HG03175 (cell line): ENCODE measurements around the gene VWA3B.

Source experiments
- ATAC-seq: cut with Tn5 transposase; IDR thresholded peaks from one replicate; pipeline ENCODE4 v1.9.1; 2021; ENCODE audit warnings: mild to moderate bottlenecking, moderate library complexity; ENCODE audit not compliant: unreplicated experiment

Gene VWA3B

DNA sequence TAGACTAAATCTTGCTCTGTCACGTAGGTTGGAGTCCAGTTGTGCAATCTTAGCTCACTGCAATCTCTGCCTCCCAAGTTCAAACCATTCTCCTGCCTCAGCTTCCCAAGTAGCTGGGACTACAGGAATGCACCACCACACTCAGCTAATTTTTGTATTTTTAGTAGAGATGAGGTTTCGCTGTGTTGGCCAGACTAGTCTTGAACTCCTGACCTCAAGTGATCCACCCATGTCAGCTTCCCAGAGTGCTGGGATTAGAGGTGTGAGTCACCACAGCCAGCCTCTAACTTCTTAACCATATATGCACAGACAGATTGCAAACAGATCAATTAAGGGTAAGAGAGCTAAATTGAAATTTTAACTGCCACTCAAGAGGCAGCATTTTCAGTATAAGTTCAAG, 237.2 kb downstream of the VWA3B start:
- ATAC-seq, result no peak

GRCh38 chr2:98327776-98328175, 240.8 kb downstream of the VWA3B start:
- no peak for ATAC-seq

DNA sequence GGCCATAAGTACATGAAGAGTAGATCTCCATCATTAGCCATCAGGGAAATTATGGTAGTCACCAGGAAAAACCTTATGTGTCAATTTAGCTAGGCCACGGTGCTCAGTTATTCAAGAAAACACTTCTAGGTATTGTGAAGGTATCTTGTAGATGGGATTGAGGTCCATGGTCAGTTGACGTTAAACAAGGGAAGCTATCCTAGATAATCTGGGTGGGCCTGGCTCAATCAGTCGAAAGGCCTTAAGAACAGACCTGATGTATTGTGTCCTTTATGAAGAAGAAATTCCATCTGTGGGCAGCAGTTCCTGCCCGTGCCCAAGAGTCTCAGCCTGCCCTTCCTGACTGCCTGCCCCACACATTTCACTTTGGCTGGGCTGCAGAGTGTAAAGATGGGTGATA, 242.6 kb downstream of the VWA3B start:
- ATAC-seq, result no peak

DNA sequence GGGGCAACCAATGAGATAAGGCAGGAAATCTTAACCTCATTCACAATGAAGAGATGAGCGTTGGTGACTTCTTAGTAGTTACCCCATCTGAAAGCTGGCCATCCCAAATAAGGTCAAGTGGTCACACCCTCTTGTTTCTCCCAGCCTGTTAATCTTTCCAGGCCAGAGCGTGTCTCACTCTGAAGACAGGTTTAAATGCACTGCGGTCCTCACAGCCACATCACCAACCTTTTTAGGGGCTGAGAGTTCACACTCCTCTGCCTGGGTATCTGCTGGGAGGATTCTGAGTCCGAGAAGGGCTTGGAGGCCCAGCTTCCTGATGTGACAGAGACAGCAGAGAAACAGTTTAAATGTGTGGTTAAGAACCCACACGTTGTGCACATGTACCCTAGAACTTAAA, 246.0 kb downstream of the VWA3B start:
- no peak for ATAC-seq

GRCh38 chr2:98333922-98334321, 247.0 kb downstream of the VWA3B start:
- no peak for ATAC-seq

DNA sequence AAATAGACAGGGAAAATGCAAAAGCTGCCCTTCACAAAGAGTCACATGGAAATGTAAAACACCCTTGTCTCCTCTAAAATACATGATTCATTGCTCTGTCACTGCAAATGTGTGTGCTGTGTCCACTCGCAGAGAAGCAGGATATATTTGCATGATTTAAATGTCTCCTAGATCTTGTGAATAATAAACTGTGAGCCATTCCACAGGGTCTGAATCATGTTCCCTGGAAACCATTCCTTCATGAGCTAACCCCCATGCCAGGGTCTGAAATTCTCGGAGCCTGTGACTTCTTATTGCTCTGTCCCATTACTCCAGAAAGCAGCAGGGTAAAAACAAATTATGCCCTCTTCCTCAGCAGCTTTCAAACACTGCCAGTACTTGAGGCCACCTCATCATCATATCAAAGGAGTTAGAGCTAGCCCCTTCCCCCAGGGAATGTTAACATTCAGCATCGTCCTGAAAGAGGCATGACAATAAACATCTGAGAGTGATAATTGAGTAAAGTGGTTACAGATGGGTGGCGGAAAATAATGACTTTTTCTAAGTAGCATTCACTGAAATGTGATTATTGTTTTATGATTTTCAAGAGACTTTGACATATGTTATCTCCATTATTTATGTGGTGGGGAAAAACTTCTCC, 247.6 kb downstream of the VWA3B start:
- no peak for ATAC-seq

- no peak for ATAC-seq
Measured at GRCh38 chr2:98335271-98335670, 248.3 kb downstream of the VWA3B start.

DNA sequence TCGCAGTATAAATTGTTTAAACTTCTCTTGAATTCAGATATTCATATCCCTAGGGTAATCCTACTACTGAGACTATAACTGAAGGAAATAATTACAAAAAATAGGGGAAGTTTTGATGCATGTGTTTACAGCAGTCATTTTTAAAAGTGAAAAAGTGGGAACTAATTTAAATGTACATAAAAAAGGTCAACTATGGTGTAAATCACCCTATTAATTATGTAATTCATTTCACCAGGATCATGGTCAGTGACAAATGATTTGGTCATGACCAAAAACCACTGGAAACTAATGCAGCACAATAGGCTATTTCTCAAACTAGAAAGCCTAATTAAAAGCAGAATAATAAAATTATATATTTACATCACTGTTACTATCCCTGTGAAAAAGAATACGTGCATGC, 254.3 kb downstream of the VWA3B start:
- no peak for ATAC-seq

GRCh38 chr2:98343285-98343684, 256.3 kb downstream of the VWA3B start:
- no peak for ATAC-seq

- ATAC-seq, result no peak
Measured at GRCh38 chr2:98346311-98347236, 259.6 kb downstream of the VWA3B start, which contains the start of gene CNGA3. Gene CNGA3, plus strand, starts transcription at chr2:98346456. Its CDS starts 23,520 bp downstream, at chr2:98369976.

GRCh38 chr2:98347298-98348065, 260.5 kb downstream of the VWA3B start:
- ATAC-seq, result no peak

GRCh38 chr2:98348066-98348561, 261.1 kb downstream of the VWA3B start:
- ATAC-seq, result no peak

GRCh38 chr2:98350411-98350810, 263.4 kb downstream of the VWA3B start:
- no peak for ATAC-seq

GRCh38 chr2:98355881-98356280, 268.9 kb downstream of the VWA3B start:
- ATAC-seq, result no peak

DNA sequence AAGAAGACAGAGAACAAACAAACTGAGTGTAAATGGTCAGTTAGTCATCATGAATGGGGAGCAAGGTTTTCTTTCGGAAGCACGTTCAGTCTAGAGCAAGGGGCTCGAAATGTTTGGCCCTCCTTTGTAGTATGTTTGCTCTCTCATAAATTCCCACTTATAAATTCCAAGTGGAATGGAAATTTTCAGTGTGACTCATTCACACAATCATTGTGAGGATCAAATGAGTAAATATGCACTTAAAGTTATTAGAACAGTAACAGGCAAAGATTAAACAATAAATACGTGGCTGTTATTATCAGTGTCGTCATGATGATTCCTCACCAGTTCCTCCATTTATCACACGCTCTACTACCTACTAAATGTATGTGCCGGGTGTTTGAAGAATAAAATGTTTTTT, 269.8 kb downstream of the VWA3B start:
- ATAC-seq, result no peak

GRCh38 chr2:98357849-98358248, 270.9 kb downstream of the VWA3B start:
- no peak for ATAC-seq

GRCh38 chr2:98359986-98360385, 273.0 kb downstream of the VWA3B start:
- ATAC-seq, result no peak
